Hepatocyte (in vitro differentiated cells): Measurements from ENCODE around the gene CPLANE2.

Experiments
- CTCF ChIP-seq: fragments of 200-600 bp; sonication (generic); IDR thresholded peaks from 2 replicates; pipeline ENCODE4 v1.5.1; 2016; ENCODE audit warnings: antibody characterized with exemption, mild to moderate bottlenecking; ENCODE audit not compliant: poor library complexity
- EZH2 ChIP-seq: fragments of 200-600 bp; sonication (generic); IDR thresholded peaks from 2 replicates; pipeline ENCODE4 v1.6.1; 2016; ENCODE audit warnings: antibody characterized with exemption, mild to moderate bottlenecking, borderline replicate concordance
- EZH2phosphoT487 ChIP-seq: fragments of 200-600 bp; sonication (generic); IDR thresholded peaks from one replicate; pipeline ENCODE4 v1.6.1; 2018; ENCODE audit warnings: antibody characterized with exemption, mild to moderate bottlenecking, low read depth, moderate library complexity; ENCODE audit not compliant: unreplicated experiment, severe bottlenecking

- TF ChIP-seq EZH2, result no peak
- TF ChIP-seq CTCF, result no peak
- TF ChIP-seq EZH2phosphoT487, result no peak
Observed at GRCh38 chr1:16208270-16208987, 28.6 kb downstream of the CPLANE2 start.
